ENCODE data around the gene SGK1. TPM values are rescaled to one million over a fixed set of nuclear protein-coding genes. Genes with fewer than 3 reads are reported as not detected.

SGK1 gene
- total RNA-seq, 2 donors from 2014 or later = 9.7 to 13.0 TPM

- no peaks in the 10 kb centered on the region for H3K27me3 ChIP-seq (ENCODE audit: control insufficient read depth, insufficient read depth, low read length, poor library complexity, severe bottlenecking)
- no peaks in the 10 kb centered on the region for H3K9me3 ChIP-seq (ENCODE audit: control insufficient read depth, low read length)
- no peaks in the 10 kb centered on the region for H3K27me3 Mint-ChIP-seq (ENCODE audit: insufficient read depth)
- H3K4me1 ChIP-seq (ENCODE audit: control insufficient read depth, insufficient read depth, low read length) = no peaks in the 10 kb centered on the region
- no peak overlapping the region for H3K4me3 ChIP-seq (ENCODE audit: low read length)
- H3K27ac Mint-ChIP-seq = no peak overlapping the region
- no peak overlapping the region for H3K4me3 Mint-ChIP-seq
- no peaks in the 10 kb centered on the region for H3K36me3 ChIP-seq (ENCODE audit: control insufficient read depth, insufficient read depth, low read length)
- H3K27ac ChIP-seq (ENCODE audit: low read depth, low read length) = no peak overlapping the region
- no peaks in the 10 kb centered on the region for H3K9me3 Mint-ChIP-seq
- no peak for DNase-seq
- H3K4me1 Mint-ChIP-seq = no peaks in the 10 kb centered on the region
- WGBS, 2 experiments (ENCODE audit: insufficient coverage in 1 of 2, insufficient read length in 1 of 2) = 78 to 95% methylated on average over 2 to 4 of the region's 5 CpGs
- no peaks in the 10 kb centered on the region for H3K36me3 Mint-ChIP-seq (ENCODE audit: low read depth)
- TF ChIP-seq CTCF (conservative IDR thresholded peaks at IDR 0.05) = no peak
- no peak overlapping the region for H3K9ac ChIP-seq (ENCODE audit: extremely low read depth, low read length, poor library complexity, severe bottlenecking)
Measured at GRCh38 chr6:134233180-134233955, 84.5 kb downstream of the SGK1 start.

- H3K4me3 ChIP-seq (ENCODE audit: low read length) = no peak overlapping the region
- no peaks in the 10 kb centered on the region for H3K9me3 ChIP-seq (ENCODE audit: control insufficient read depth, low read length)
- H3K36me3 ChIP-seq (ENCODE audit: control insufficient read depth, insufficient read depth, low read length) = no peaks in the 10 kb centered on the region
- H3K27me3 Mint-ChIP-seq (ENCODE audit: insufficient read depth) = no peaks in the 10 kb centered on the region
- H3K4me1 ChIP-seq (ENCODE audit: control insufficient read depth, insufficient read depth, low read length) = no peaks in the 10 kb centered on the region
- no peak overlapping the region for H3K27ac ChIP-seq (ENCODE audit: low read depth, low read length)
- H3K36me3 Mint-ChIP-seq (ENCODE audit: low read depth) = no peaks in the 10 kb centered on the region
- H3K4me1 Mint-ChIP-seq = no peaks in the 10 kb centered on the region
- no peaks in the 10 kb centered on the region for H3K27me3 ChIP-seq (ENCODE audit: control insufficient read depth, insufficient read depth, low read length, poor library complexity, severe bottlenecking)
- no peak overlapping the region for H3K9ac ChIP-seq (ENCODE audit: extremely low read depth, low read length, poor library complexity, severe bottlenecking)
- WGBS, 2 experiments (ENCODE audit: insufficient coverage in 1 of 2, insufficient read length in 1 of 2) = 83 to 92% methylated on average over 2 of the region's 3 CpGs
- no peak for DNase-seq
- no peak overlapping the region for H3K4me3 Mint-ChIP-seq
- H3K9me3 Mint-ChIP-seq = no peaks in the 10 kb centered on the region
- no peak overlapping the region for H3K27ac Mint-ChIP-seq
- TF ChIP-seq CTCF (conservative IDR thresholded peaks at IDR 0.05) = no peak
Measured at GRCh38 chr6:134230940-134231339, 87.0 kb downstream of the SGK1 start.

- Histone ChIP-seq H3K4me1 (ENCODE audit: control insufficient read depth, insufficient read depth, low read length) (no peaks in the 10 kb centered on the region), H3K9me3 (ENCODE audit: control insufficient read depth, low read length) (no peaks in the 10 kb centered on the region), H3K27me3 (ENCODE audit: control insufficient read depth, insufficient read depth, low read length, poor library complexity, severe bottlenecking) (no peaks in the 10 kb centered on the region), H3K27ac (ENCODE audit: low read depth, low read length) (no peak overlapping the region), H3K4me3 (ENCODE audit: low read length) (no peak overlapping the region), H3K9ac (ENCODE audit: extremely low read depth, low read length, poor library complexity, severe bottlenecking) (no peak overlapping the region), H3K36me3 (ENCODE audit: control insufficient read depth, insufficient read depth, low read length) (no peaks in the 10 kb centered on the region)
- TF ChIP-seq CTCF (conservative IDR thresholded peaks at IDR 0.05) = no peak
- H3K36me3 Mint-ChIP-seq (ENCODE audit: low read depth) = no peaks in the 10 kb centered on the region
- H3K9me3 Mint-ChIP-seq = no peaks in the 10 kb centered on the region
- no peak overlapping the region for H3K4me3 Mint-ChIP-seq
- WGBS, 2 experiments (ENCODE audit: insufficient coverage in 1 of 2, insufficient read length in 1 of 2) = 92 to 94% methylated on average over 6 to 7 of the region's 8 CpGs
- H3K27me3 Mint-ChIP-seq (ENCODE audit: insufficient read depth) = no peaks in the 10 kb centered on the region
- no peak overlapping the region for H3K27ac Mint-ChIP-seq
- no peaks in the 10 kb centered on the region for H3K4me1 Mint-ChIP-seq
- DNase-seq = no peak
Measured at GRCh38 chr6:134230087-134230700, 87.7 kb downstream of the SGK1 start.

Data from endodermal cell (in vitro differentiated cells).